Activated T-helper 1 cell treated with Interleukin-2 at 50 U/mL for 16 hours (primary cell): Measurements from ENCODE around the gene STN1.

Experiments
- DNase-seq: peaks from one replicate; pipeline ENCODE4 v3.0.0-alpha.2; 2020; ENCODE audit warnings: low read depth

The STN1 gene

DNA sequence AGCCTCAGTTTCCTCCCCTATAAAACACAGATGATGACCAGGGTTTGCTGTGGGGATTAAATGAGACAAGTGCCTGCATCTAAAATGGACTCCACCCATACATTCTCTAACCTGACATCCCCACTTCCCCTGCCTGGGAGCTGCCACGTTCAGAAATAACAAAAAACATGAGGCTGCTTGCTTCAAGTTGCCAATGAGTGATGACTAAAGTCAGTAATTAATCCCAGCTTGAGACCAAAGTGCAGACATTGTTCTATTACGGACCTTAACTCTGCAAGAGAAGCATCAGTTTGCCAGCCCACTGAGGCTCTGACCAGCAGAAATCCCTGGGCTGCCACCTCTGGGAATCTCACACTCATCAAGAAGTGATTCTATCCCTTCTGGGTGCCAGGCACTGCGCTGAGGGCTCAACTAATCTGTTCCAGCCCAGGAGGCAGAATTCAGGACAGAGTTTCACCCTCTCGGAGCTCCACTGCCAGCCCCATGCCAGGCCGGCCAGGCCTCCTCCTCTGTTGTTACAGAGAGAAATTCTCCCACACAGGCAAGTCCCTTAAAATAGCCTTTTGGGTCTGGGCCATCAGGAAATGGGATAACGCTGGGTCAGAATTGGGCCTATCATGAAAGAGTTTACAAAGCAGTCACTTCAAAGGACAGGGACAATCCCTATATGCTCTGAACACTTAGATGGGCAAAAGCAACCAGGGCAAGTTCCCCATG, 74.0 kb downstream of the STN1 start:
- DNase-seq, result no peak

DNA sequence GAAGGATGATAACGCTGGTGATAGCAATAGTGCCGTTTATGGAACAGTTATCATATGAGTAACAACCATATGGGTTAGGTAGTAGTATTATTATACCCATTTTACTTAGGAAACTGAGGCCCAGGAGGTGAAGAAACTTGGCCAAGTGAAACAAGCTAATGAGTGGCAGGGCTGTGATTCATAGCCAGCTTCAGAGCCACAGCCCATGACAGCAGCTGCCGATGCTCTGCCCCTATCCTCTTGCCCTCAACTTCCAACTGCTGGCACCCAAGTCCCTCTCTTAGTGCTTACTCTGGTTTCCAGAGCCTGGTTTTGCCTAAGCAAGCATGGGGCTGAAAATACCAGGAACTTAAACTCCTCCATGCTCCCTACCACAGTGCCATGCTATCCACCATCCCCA, 74.9 kb downstream of the STN1 start:
- DNase-seq, result no peak

DNA sequence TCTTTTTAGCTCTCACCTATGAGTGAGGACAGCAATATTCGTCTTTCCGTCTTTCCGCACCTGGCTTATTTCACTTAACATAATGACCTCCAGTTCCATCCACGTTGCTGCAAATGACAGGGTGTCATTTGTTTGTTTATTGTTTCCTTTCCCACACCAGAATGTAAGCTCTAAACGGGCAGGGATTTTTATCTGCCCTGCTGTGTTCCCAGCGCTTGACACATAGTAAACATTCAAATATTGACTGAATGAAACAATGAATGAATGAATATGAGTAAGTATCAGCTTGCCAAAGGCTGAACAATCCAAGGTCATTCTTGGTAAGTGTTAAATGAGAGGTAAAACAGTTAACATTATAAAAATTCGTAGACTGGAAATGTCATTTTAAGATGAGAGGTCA, 75.4 kb downstream of the STN1 start:
- DNase-seq, result no peak

DNA sequence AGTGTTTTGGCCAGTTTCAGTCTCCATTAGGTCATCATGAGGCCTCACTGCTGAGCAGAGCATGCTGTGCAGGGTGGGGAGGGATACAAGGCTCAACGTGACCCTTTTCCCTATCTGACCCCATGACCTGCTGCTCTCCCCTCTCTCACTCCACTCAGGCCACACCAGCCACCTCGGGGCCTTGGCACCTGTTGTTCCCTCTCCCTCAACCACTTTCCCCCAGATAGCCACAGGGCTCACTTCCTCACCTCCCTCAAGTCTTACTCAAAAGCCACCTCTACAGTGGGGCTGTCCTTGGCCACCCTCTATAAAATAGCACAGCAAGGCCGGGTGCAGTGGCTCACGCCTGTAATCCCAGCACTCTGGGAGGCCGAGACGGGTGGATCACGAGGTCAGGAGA, 76.5 kb downstream of the STN1 start:
- no peak for DNase-seq

DNA sequence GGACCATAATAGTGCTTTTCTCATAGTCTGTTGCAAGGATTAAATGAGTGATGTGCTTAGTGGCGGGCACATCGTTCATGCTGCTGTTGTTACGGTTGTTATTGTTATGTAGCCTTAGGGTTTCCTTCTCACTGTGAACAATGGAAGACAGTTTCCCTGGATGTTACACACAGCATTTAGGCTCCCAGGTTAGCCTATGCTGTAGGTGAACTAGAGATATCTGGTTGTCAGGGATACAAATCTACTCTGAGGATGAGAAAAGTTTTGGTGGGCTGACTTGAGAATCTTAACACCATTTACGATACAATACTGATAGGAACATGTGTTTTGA, 77.3 kb downstream of the STN1 start:
- no peak for DNase-seq

DNA sequence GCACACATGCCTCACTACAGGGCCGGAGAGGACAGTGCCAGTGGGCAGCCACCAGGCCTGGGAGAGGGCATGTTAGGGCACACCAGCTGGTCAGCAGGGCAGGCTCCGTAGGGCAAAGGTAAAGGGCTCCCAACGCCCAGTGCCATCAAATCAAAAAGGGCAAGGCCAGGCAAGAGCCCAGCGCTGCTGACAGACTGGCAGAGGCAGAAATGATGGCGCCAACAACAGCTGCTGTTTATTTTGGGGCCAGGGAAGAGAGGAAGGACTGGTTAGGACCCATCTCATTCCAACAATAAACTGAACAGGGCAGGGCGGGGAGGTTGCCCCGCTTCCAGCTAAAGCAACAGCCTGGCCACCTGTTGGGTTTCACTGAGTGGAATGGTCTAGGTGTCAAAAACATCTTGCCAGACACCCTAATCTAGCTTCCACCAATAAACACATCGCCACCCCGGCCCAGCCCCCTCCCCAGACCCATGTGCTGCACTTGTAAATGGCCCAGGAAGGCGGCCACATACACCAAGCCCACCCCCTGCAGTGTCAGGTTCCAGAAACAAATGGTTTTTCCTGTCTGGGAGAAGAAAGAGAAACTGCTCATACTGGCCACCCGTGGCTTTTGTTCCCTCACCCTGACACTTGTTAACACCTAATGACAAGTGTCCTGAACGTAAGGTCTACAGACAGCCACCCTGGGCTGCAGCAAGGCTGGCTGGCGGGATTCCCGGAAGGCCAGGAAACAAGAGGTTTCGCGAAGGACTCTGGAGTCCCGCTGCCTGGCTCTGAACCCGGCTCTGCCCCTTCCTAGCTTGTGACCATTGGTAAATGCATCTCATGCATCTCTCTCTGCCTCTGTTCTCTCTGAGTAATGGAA, 77.9 kb downstream of the STN1 start:
- DNase-seq, result no peak

DNA sequence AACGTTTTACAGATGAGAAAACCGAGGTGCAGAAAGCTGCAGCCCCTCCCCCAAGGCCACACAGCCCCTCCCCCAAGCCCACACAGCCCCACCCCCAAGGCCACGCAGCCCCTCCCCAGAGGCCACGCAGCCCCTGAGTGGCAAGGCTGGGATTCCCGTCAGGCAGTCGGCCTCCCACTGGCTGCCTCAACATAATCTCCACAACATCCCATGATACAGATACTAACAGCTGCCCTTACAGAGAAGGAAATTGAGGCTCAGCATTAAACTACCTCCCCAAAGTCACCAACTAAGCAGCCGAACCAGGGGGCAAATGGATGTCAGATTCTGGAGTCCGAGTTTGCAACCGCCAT, 78.5 kb downstream of the STN1 start:
- DNase-seq, result no peak

DNA sequence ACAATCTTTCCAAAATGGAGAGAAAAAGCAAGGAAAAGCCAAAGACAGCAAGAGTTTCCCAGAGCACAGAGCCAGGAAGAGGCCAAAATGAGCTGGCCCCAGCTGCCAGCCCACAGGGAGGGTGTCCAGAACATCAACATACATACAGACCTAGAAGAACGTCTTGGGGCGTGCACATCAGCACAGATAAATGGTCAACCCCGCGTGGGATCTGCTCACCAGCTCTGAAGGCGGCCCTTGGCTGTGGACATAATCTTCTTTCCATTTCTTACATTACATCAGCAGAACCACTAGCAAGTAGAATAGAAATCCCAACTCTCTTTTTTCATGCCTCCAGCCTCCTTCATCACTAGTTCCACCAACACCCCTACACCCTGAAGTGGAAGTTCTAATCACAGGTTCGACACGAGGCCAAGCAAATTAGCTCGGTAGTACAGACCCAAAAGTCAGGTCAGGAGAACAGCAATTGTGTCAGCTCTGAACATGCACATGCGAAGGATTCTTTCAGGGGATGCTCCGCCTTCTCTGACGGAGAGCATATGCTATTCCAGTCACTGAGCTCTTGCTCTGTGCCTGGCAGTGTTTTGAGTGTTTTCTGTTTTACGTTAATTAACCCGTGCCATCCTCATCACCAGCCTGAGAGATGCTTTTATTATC, 79.0 kb downstream of the STN1 start:
- DNase-seq, result no peak

DNA sequence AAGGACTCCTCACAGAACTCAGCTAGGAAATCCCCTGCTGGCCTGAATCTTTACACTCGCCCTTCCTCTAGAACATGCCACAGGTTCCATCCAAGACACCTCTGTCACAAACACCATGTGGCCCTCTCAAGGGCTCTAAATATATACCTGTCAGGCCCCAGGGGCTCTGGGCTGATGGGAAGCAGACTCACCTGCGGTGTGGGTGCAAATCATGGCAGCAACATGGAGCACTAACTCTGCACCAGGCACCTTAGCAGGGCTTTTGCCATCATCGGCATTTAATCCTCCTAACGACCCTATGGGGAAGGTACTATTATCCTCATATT, 80.0 kb downstream of the STN1 start:
- no peak for DNase-seq

DNA sequence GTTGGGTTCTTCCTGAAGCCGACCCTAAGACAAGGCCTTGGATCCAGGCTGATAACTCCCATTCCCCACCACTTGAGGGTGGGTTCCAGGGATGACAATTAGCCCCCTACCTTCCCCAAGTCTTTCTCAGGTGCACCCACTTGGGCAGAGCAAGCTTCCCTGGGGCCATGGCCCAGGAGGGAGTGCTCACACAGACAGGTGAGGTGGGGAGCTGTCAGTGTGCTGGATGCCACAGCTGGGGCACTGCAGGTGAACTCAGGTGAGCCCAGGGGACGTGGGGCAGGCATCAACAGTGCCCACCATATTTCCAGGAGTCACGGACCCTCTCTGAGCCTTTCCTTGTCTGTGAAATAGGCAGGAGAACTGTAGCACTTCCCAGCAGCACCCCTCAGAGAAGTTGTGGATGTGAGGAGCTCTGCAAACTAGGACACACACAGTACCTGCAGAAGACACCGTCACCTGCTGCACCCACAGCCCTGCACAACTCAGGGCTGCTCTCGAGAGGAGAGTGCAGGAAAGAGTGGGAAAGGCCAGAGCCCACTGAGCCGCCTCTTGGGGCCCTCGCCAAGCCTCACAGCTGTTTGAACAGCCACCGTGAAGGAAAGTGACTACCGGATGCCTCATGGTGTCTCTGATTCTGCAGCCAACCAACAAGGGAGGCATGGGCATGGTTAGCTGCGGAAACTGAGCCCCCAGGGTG, 80.5 kb downstream of the STN1 start:
- no peak for DNase-seq

DNA sequence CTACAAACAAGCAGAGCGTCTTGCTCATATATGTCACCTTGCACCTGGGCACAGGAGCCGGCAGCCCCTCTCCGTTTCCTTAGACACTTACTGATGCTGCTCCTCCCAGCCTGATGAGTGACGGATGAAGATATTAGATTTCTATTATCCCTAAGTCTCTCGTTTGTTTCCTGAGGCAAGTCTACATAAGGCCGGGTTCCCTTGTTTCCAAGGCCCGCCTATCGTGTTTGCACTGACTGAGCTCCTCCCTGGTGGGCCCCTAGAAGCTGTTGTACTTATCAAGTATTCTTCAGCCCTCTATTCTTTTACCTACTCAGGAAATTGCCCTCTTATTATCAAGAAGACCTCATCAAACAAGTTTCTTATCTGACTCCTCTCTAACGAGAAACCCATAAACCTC, 81.1 kb downstream of the STN1 start:
- no peak for DNase-seq

DNA sequence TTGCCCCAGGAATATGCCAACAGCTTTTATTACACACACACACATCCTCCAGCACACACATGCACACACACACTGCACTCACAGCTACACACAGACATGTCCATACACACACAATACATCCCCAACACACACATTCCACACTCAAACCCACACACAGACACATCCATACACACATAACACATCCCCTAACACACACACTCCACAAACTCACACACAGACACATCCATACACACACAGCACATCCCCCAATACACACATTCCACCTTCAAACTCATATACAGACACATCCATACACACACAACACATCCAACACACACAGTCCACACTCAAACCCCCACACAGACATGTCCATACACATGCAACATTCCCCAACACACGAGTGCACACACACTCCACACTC, 81.7 kb downstream of the STN1 start:
- DNase-seq, result no peak

DNA sequence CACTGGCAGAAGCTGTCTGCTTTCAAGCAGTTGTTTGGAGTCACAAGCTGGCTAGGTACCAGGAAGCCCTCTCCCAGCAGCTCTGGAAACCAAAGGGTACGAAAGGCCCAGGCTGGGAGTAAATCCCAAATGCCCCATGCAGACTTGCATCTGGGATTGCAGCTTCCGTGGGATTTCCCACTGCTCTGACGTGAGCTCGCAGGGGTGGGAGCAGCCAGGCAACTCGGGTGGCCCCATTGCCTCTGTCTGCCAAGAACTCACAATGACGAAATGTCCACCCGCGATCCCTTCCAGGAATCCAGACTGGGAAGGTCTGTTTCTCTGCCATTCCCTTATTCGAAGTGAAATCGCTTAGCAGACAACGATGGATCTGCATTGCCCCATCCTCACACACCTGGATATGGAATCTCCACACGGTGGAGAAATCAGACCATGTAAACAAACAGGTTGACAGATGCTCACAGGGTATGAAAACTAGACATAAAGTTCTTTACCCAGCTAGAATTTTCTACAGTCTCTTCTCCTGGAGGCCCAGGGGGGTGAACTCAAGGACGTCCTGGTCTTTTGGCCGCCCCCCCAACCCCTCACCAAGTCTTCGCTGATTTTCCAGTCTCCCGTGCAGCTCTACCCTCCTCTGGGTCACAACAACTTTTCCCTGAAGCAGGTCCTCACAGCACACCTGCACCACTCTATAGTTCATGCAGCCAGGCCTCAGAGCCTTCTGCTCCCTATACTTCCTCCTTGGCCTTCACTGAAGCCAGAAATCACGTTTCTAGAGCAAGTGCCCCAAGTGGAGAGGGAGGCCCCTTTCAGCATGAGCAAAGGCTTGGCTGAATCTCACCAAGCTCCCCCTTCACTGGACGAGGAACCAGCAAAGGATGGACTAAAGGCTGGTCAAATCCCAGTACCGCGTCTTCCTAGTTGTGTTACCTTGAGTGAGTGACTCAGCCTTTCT, 82.6 kb downstream of the STN1 start:
- DNase-seq, result no peak

DNA sequence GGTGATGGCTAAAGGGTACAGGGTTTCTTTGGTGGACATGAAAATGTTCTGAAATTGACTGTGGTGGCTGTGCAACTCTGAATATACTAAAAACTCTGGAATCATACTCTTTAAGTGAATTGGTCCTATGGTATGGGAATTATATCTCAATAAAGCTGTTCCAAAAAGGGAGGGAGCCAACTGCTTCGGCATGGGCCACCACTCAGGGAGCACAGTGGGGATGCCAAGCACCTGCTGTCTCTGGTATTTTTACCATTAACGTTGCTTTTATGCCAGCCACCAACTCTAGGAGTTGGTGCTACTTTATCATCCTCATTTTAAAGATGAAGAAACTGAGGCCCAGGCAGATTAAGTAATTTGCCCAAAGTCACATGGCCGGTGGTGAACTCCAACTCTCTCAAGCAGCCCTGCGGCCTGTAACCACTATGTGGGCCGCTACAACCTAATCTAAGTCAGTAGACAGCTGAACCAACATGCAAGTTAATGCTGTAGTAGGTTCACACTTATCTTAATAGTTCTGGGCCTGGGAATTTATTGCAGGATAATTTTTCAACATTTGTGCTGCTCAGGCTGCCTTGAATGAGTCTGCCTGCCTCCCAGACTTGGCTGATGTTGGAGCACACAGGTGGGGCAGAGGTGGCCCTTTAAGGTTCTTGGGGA, 83.4 kb downstream of the STN1 start:
- no peak for DNase-seq

DNA sequence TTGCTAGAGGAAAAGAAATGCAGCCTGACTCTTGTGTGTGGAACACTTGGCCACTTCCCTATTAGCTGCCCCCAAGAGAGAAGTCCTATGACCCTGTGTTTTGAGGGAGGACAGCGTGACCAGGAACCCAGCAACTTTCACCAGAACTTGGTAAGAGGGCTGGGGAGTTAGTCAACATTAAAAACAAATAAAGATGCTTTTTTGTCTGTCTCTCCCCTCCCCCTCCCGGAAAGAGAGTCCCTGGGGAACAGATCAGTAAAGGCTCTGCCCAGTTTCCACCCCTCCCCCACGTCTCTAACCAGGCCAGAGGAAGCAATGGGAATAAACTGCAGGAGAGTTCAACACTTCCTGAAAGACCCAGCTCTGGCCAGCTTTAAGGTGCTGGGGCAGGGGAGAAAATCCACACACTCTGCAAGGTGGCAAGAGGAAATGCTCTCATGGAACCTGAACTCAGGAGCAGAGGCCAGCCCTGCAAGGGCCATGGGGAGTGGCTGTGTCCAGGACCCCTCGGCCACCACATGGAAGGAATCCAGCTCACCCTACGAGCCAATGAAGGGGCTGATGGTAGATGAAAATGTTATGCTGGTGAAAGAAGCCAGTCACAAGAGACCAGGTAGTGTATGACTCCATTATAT, 84.1 kb downstream of the STN1 start:
- DNase-seq, result no peak

DNA sequence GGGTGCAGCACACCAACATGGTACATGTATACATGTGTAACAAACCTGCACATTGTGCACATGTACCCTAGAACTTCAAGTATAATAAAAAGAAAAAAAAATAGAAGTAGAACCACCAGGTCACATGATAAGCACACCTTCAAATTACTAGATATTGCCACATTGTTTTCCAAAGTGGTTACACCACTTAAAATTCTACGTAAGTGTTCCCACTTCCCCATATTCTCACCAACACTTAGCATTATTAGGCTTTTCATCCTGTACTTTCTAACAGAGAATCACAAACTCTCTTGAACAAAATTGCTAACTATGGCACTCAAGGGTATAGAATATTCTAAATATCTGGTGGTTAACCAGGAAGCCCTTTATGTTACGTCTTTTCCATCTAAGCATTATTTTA, 85.2 kb downstream of the STN1 start:
- DNase-seq, result no peak
